Activated T-cell treated with anti-CD3 and anti-CD28 coated beads, Interleukin-2, amount 50 U/mL, for 1 hour (primary cell): ENCODE results near the gene CFAP74.

ENCODE experiments used
- DNase-seq: peaks from one replicate; pipeline ENCODE4 v3.0.0-alpha.2; 2020

CFAP74 gene

DNA sequence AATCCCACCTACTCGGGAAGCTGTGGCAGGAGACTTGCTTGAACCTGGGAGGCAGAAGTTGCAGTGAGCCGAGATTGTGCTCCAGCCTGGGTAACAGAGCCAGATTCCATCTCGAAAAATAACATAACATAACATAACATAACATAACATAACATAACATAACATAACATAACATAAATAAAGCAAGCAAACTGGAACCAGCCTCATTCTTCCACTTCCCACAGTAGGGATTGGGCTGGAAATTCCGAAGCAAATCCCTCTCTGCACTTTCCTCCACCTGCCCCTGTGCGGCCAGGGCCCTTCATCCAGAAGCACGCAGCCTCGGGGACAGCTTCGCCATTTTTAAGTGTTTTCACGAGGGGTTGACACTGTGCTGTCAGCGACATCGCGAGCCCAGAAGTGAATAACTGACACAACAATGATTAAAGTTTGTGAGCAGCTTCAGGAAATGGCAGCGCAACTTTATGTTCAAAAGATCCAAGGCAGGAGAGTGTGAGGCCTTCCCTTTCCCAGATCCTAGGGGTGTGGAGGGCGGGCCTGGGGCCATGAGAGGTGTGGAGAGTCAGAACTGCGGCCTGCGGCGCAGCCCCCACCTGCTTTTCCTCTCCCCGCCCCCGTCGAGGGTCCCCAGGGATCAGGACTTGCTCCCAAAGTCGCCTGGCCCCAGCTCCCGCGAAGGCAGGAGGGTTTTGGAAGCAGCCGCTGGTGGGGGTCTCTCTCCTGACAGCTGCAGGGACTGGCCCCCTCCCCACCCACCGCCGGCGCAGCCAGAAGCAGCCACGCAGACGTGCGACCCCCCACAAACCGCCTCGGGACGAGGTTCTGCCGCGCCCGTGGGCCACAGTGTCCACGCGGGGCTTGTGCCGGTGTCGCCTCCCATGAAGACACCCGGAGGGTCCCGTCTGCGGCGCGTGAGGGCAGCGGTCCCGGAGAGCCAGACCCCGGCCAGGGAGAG is 14.9 kb upstream of the CFAP74 start:
- no peak for DNase-seq

- no peak for DNase-seq
Observed at GRCh38 chr1:2016123-2016522, 12.5 kb upstream of the CFAP74 start.

DNA sequence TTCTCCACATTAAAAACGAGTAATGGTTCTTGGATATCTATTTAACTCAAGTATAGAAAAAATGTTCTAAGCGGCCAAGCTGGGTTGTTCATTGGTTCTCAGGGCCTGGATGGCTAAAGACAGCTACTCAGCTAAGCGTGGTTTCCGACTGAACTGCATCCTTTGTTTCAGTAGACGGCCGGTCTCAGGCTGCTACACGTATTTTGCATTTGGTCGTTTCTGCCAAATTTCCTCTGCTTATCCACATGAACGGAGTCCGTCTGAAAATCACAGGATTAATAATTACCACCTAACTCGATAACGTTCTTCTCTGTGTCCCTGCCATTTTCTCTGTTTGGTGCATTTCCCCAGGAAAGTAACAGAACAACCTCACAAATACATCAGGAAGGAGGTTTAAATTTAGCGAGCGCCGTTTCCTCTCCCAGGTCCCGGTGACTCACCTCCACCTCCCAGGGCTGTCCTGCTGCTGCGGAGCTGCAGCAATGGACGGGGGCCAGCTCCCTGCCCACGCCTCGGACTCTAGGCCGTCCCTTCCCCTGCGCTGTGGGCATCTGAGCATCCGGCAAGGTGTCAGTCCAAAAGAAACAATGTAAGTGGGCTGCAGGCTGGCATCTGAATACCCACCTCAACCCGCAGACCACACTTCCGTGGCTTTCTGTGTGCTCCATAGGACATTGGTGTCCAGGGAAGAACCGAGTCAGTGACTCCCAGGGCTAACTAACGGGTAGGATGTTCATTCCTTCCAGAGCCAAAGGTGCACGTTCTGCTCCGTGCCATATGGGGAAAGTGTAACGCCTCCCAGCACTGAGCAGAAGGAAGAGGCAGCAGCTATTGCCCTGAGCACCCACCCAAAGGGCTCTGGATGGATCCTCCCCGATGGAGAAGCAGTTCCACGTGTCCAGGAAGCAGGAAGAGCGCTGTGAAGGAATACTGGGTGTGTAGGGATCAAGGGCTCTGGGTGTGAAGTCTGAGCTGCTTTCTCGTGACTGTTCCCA is 11.5 kb upstream of the CFAP74 start:
- no peak for DNase-seq

DNA sequence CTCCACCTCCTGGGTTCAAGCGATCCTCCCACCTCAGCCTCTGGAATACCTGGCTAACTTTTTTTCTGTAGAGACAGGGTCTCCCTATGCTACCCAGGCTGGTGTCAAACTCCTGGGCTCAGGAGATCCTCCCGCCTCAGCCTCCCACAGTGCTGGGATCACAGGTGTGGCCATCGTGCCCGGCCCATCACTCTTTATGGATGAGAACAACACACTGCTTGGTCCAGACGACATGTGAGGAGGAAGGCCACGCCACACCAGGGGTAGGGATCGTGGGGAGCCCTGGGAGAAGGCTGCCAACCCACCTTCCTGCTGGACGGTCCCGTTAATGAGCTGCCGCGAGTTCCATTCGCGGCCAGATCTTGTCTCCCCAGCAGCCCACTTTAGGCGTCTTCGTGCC is 10.6 kb upstream of the CFAP74 start:
- DNase-seq = no peak

GRCh38 chr1:2009101-2010053 is 5.8 kb upstream of the CFAP74 start:
- no peak for DNase-seq

- no peak for DNase-seq
Observed at GRCh38 chr1:2004856-2005255, 1.3 kb upstream of the CFAP74 start.

- DNase-seq = no peak
Observed at GRCh38 chr1:2001773-2002411, 1.7 kb downstream of the CFAP74 start.

DNA sequence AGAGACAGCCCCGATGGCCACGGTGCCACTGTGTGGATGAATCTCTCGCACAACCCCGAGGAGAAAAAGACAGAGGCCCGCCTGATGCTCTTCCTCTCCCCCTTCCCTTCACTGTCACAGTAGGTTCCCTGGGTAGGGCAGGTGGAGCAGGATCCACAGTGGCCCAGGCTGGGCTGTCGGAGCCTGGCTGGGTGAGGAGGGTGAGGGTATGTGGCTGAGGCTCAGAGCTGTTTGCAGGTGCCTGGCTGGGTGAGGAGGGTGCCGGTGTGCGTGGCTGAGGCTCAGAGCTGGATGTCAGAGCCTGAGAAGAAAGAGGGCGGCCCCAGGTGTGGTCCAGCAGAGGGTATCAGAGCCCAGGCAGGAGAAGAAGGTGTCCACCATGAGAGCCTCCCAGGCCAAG is 2.7 kb downstream of the CFAP74 start:
- DNase-seq = no peak

- DNase-seq = no peak
Observed at GRCh38 chr1:2000432-2000831, 3.2 kb downstream of the CFAP74 start.

DNA sequence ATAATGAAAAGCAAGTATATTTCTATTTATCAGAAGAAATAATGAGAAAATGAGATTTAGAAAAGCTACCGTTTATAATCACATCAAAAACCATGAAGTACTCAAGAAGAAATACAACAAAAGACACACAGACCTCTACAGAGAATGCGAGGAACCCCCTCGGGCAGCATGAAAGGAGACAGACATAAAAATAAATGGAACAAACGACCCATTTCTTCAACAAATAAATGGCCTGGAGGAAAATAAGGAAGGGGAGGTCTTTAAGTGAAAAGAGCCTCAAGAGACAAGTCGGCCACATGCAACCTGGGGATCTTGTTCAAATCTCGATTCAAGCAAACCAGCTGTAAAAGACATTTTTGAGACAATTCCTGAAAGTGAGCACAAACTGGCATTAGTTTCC is 6.0 kb downstream of the CFAP74 start:
- DNase-seq = no peak

GRCh38 chr1:1996207-1996651 is 7.4 kb downstream of the CFAP74 start:
- DNase-seq = no peak

DNA sequence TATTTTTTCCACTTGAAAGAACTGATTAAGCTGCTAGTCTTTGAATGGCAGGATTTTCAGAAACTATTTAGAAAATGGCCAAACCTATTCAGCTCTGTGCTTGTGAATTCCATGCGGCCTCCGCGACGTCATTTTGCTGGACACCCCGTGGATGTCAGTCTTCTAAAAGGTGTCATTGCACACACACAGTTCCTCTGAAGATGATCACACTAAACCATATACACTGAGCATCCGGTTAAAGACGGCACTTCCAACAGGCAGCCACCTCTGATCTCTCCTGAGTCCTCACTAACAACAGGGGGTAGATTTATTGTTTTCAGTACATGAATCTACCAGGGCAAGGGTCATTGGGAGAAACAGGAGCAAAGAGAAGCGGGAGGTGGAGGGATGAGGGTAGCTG is 9.1 kb downstream of the CFAP74 start:
- DNase-seq = no peak

DNA sequence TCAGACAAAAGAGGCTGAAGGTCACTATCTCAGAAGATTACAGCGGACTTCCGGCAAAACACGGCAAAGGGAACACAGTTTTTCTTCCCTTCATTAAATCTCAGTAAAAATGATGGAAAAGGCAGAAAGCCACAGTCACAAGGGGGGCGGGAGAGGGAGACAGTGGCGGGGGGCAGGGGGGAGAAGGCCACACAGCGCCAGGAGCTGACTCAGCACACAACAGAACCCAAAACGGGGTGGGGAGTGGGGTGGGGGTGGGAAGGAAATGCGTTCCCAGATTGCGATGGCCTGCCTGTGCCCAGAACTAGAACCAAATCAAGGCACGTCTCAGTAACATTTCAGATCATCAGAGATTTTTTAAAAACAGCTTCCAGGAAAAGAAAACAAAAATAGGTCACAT is 13.4 kb downstream of the CFAP74 start:
- DNase-seq = no peak

DNA sequence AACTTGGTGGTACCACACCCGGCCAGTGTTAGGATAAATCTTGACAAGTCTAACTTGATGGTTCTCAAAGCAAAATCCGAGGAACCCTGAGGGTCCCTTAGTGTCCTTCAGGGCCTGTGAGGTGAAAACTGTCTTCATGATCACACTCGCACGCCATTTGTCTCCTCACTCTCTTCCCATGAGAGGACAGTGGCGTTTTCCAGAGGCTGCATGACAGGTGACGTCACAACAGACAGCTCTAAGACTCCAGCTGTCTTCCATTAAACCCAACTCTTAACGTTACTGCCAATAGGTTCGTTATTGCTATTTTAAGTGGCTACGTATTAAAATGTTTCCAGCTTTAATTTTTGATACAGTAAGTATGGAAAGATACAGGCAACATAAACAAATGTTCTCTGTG is 13.8 kb downstream of the CFAP74 start:
- no peak for DNase-seq

GRCh38 chr1:1989102-1989542 is 14.5 kb downstream of the CFAP74 start:
- DNase-seq = no peak

- DNase-seq = no peak
Observed at GRCh38 chr1:1988061-1988945, 15.3 kb downstream of the CFAP74 start.

- no peak for DNase-seq
Observed at GRCh38 chr1:1987142-1987510, 16.5 kb downstream of the CFAP74 start.

- no peak for DNase-seq
Observed at GRCh38 chr1:1986451-1987141, 17.0 kb downstream of the CFAP74 start.

DNA sequence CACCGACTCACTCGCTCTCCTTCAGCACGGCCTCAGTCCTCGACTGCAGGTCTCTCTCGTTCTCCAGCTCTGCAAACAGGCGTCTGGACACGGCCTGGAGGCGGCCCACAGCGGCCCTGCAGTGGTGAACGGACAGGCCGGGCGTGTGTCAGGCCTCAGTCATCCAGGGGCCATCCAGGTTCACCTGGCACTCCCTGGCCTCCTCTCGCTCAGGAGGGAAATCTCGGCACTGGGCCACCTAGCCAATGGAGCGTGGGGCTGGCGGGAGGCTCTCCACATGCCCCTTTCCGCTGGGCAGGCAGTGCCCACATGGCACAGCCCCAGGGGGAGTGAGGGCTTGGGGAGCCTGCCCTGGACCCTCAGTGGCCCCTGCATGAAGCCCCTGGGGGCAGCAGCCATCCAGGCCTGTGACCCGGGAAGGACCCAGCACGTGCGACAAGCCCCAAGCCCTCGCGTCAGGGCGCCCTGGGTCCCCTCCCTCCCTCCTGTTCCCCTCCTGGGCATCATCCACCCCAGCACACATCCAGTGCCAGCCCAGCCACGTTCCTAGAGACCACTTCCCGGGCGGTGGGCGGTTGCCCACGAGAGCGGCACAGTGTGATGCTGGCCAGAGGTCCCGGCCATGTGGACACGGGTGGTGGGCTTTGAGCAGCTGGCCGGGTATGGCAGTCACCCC is 18.1 kb downstream of the CFAP74 start:
- DNase-seq = no peak
